HepG2 (cell line): ENCODE measurements around the gene ZNF575. TPM values are rescaled to one million over a fixed set of nuclear protein-coding genes. Genes with fewer than 3 reads are reported as not detected.
A peak's percentile ranks its signal among the peaks of the same experiment; 100 is the strongest.

Source experiments
- ARNT ChIP-seq: fragments of 450-650 bp; IDR thresholded peaks from 2 replicates; pipeline ENCODE4 v1.6.1; 2017
- KMT2A ChIP-seq: sonication (generic); formaldehyde crosslinking; IDR thresholded peaks from 2 replicates; pipeline ENCODE4 v1.4.0; 2020; ENCODE audit warnings: missing genetic modification reagents
- KMT2B ChIP-seq: IDR thresholded peaks from 2 replicates; pipeline ENCODE4 v1.6.1; 2016; ENCODE audit warnings: missing genetic modification reagents, missing compliant biosample characterization
- MAX ChIP-seq: IDR thresholded peaks from 2 replicates; pipeline ENCODE4 v1.6.1; 2012; ENCODE audit warnings: inconsistent platforms
- NFIB ChIP-seq: sonication (generic); formaldehyde crosslinking; IDR thresholded peaks from 2 replicates; pipeline ENCODE4 v1.9.0; 2021; ENCODE audit warnings: missing genetic modification reagents, mild to moderate bottlenecking, borderline replicate concordance
- NR2C2 ChIP-seq: sonication (generic); formaldehyde crosslinking; IDR thresholded peaks from 2 replicates; pipeline ENCODE4 v1.4.0; 2020; ENCODE audit warnings: missing genetic modification reagents, mild to moderate bottlenecking, moderate library complexity, borderline replicate concordance
- RFXAP ChIP-seq: sonication (generic); formaldehyde crosslinking; IDR thresholded peaks from 2 replicates; pipeline ENCODE4 v1.4.0; 2020; ENCODE audit warnings: missing genetic modification reagents, borderline replicate concordance
- SMAD3 ChIP-seq: sonication (generic); formaldehyde crosslinking; IDR thresholded peaks from 2 replicates; pipeline ENCODE4 v1.4.0; 2020; ENCODE audit warnings: missing genetic modification reagents
- SNAPC2 ChIP-seq: sonication (generic); formaldehyde crosslinking; IDR thresholded peaks from 2 replicates; pipeline ENCODE4 v1.8.1; 2022; ENCODE audit warnings: mild to moderate bottlenecking, missing genetic modification reagents
- SUZ12 ChIP-seq: fragments of 150-350 bp; IDR thresholded peaks from 2 replicates; pipeline ENCODE4 v1.6.1; 2014; ENCODE audit warnings: low read depth, low read length
- UBTF ChIP-seq: sonication (generic); formaldehyde crosslinking; IDR thresholded peaks from 2 replicates; pipeline ENCODE4 v1.4.0; 2020; ENCODE audit warnings: mild to moderate bottlenecking, missing genetic modification reagents
- ZBTB7B ChIP-seq: sonication (generic); formaldehyde crosslinking; IDR thresholded peaks from 2 replicates; pipeline ENCODE4 v1.4.0; 2020; ENCODE audit warnings: missing genetic modification reagents
- ZNF143 ChIP-seq: sonication (generic); formaldehyde crosslinking; IDR thresholded peaks from 2 replicates; pipeline ENCODE4 v1.4.0; 2020; ENCODE audit warnings: missing genetic modification reagents
- ZNF280B ChIP-seq: sonication (generic); formaldehyde crosslinking; IDR thresholded peaks from 2 replicates; pipeline ENCODE4 v1.5.0; 2020; ENCODE audit warnings: missing genetic modification reagents, mild to moderate bottlenecking, borderline replicate concordance
- ZNF30 ChIP-seq: sonication (generic); formaldehyde crosslinking; IDR thresholded peaks from 2 replicates; pipeline ENCODE4 v1.5.0; 2020; ENCODE audit warnings: mild to moderate bottlenecking, missing genetic modification reagents
- ZNF407 ChIP-seq: sonication (generic); formaldehyde crosslinking; IDR thresholded peaks from one replicate; pipeline ENCODE4 v1.5.1; 2020; ENCODE audit warnings: mild to moderate bottlenecking, missing genetic modification reagents; ENCODE audit errors: not compliant biosample characterization
- ZNF839 ChIP-seq: sonication (generic); formaldehyde crosslinking; IDR thresholded peaks from 2 replicates; pipeline ENCODE4 v1.4.0; 2020; ENCODE audit warnings: missing genetic modification reagents, mild to moderate bottlenecking, borderline replicate concordance
- polyA plus RNA-seq, 8 experiments: library from polyadenylated mRNA; depleted of rRNA in 3 of 8; stranded (reverse) in 7 of 8; unstranded in 1 of 8; fragments of >200 nt; fragmentation: Illumina TruSeq in 4 of 8; extraction: Trizol in 4 of 8; gene quantifications; 2 replicates each; pipeline versions ENCODE4 v1.2.1 to v1.2.3, GENCODE V29; 2011 to 2016; ENCODE audit warnings: low read depth in 4 of 8, missing spikeins in 1 of 8, mixed read lengths in 1 of 8; ENCODE audit not compliant: insufficient read depth in 1 of 8
- total RNA-seq, 5 experiments: library from RNA; depleted of rRNA; stranded (reverse); fragments of >200 nt; fragmentation: Illumina TruSeq; extraction: Trizol; gene quantifications; 2 replicates each; pipeline ENCODE4 v1.2.3, GENCODE V29; 2016; ENCODE audit warnings: low read depth in 1 of 5

The ZNF575 gene
- total and polyA plus RNA-seq, 2 of the 13 experiments (the other 11 are each of a cell fraction or from before 2014, with no cell fraction given), result 0.17 to 0.27 TPM

- TF ChIP-seq MAX (peak; percentile 46), ZBTB7B (CRISPR knock-in tag) (peak; percentile 66), KMT2B (CRISPR knock-in tag) (no peak), SMAD3 (no peak), SUZ12 (no peak), SNAPC2 (CRISPR knock-in tag) (no peak), ZNF30 (CRISPR knock-in tag) (no peak), UBTF (CRISPR knock-in tag) (peak; percentile 5), NR2C2 (CRISPR knock-in tag) (peak; percentile 85), ZNF143 (no peak), NFIB (CRISPR knock-in tag) (no peak), RFXAP (CRISPR knock-in tag) (0 out of 2 replicates have a peak, but pooled peaks have one; percentile 11), ZNF839 (CRISPR knock-in tag) (no peak), ARNT (no peak), ZNF407 (CRISPR knock-in tag) (peak; percentile 23), ZNF280B (no peak), KMT2A (no peak; the same call in 1 of the 2 replicates)
Observed at GRCh38 chr19:43503501-43504425, 29.2 kb upstream of the ZNF575 start (continued).
